GM12873 (cell line): ENCODE data around the gene VAT1L.

Experiments used
- CTCF ChIP-seq: IDR thresholded peaks from 2 replicates; pipeline ENCODE4 v1.5.1; 2012; ENCODE audit warnings: low read depth, mild to moderate bottlenecking, moderate library complexity, low read length, control low read depth; ENCODE audit not compliant: insufficient read depth; ENCODE audit errors: missing control alignments

Gene VAT1L

GRCh38 chr16:77922228-77922754, 133.9 kb downstream of the VAT1L start:
- no peak for TF ChIP-seq CTCF

- no peak for TF ChIP-seq CTCF
Measured at GRCh38 chr16:77925531-77925930, 137.2 kb downstream of the VAT1L start.

- TF ChIP-seq CTCF, result no peak
Measured at GRCh38 chr16:77928096-77928495, 139.7 kb downstream of the VAT1L start.

GRCh38 chr16:77929004-77929403, 140.6 kb downstream of the VAT1L start:
- TF ChIP-seq CTCF, result no peak

GRCh38 chr16:77931058-77931457, 142.7 kb downstream of the VAT1L start:
- no peak for TF ChIP-seq CTCF

- no peak for TF ChIP-seq CTCF
Measured at GRCh38 chr16:77937473-77938149, 149.2 kb downstream of the VAT1L start.

- TF ChIP-seq CTCF, result no peak
Measured at GRCh38 chr16:77938913-77939312, 150.5 kb downstream of the VAT1L start.

- TF ChIP-seq CTCF, result no peak
Measured at GRCh38 chr16:77939968-77940367, 151.6 kb downstream of the VAT1L start.
